Activated T-cell treated with anti-CD3 and anti-CD28 coated beads for 24 hours (primary cell): ENCODE data around the gene GRIP1.
"Not testable (repeated sequence)": the region's sequence is repeated elsewhere in the genome, so short reads cannot be mapped to it uniquely, and the experiment has no call there.

Source experiments
- DNase-seq: peaks from one replicate; pipeline ENCODE4 v3.0.0-alpha.2; 2020; ENCODE audit warnings: low read depth

GRIP1 gene

DNA sequence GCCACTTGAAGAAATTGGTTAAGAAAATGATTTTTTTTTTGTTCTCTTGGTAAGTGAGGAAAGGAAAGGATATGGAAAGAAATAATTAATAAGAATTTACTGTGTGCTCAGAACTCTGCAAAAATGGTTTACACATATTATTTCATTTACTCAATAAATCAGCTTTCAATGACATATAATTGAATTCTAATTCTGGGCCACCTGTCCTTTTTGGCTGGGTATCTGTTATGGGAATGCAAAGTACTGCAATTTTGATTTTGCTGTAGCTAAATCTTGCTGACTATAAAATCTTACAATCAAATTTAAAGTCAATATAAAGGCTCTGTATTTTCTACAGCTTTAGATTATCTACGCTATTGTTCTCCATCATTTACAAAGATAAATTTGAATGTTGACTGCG is 147.1 kb downstream of the GRIP1 start:
- no peak for DNase-seq

DNA sequence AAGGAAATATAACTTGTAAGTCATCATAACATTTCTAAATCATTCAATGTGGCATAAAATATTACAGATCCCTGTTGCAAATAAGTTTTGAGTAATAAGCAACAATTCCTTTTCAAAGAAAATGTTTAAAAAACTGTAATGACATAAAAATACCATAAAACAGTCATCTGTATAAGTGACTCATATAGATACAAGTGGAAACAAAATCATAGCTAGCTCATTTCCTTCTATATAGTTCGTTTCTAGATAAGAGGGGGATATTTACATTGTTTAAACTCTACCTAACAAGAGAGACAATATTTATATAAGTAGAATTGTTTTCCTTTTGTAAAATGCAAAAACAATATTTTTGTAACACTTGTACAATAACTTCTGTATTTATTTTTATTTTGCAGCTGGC is 148.9 kb downstream of the GRIP1 start:
- no peak for DNase-seq

GRCh38 chr12:66516561-66516960 is 162.3 kb downstream of the GRIP1 start:
- no peak for DNase-seq

DNA sequence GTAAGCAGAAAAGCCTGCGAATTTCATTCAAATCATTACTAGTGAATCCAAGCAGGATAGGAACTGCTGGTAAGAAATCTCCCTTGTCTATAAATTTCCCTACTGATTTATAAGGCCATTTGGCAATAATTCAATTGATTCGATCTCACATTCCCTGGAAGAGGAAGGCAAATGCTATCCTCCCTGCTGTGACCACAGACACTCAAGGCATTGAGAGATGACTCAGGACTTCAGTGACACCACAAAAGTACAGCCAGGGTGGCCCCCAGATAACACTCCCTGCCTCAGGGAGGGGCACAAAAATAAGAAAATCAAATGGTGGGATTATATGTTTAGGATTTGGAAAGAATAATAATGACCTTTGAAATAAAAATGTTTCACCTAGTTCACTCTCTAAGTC is 162.7 kb downstream of the GRIP1 start:
- DNase-seq, result no peak

- DNase-seq, result no peak
Measured at GRCh38 chr12:66514581-66514980, 164.3 kb downstream of the GRIP1 start.

DNA sequence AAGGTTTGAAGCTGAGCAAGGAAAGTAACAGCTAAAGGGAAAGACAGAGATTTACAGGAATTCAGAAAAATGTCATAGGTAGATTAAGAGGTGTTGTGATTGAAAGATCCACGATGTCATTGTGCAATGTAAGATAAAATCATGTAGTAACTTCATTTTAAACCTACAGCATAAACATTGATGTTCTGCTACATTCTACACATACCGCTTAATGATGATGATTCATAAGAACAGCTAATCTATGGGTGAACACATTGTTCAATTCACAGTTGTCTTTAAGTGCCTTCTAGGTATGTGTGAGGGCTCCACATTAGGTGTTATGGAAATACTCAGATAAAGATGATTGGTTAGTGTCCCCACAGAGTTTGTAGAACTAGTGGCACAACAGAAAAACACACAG is 170.9 kb downstream of the GRIP1 start:
- DNase-seq, result no peak

DNA sequence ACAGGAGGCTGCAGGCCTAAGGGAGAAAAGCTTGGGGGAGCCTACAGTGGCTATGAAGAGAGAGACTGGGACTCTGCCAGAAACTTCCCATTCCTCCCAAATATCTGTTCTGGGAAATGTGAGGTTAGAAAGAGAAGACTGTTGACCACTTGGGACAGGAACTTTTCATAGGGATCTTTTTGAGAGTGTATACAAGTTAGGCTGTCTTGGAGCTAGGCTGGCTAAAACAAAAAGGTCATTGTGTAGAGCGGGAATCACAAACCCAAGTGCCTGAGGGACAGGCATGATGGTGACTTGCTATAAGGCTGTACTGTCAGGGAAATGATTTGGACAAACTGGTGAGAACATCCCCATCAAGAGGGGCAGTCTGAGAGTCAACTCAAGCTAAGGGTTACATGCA is 175.1 kb downstream of the GRIP1 start:
- DNase-seq, result no peak

DNA sequence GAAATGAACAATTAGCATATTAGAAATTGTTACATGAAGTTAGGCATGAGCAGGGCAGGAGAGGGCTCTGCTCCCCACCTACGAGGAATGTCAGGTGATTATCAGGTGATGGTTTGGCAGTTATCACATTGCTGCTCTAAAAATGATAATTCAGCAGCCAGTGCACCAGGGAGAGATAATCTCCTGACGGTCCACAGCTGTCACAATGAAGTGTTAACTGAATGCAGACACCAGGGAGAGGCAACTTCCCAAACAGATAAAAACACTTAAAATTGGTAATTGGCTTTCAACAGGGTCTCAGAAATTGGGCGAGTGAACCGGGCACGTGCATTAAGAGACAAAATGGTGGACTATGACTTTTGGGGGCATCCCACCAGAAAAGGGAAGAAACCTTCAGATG is 176.0 kb downstream of the GRIP1 start:
- DNase-seq, result no peak

GRCh38 chr12:66500841-66501240 is 178.0 kb downstream of the GRIP1 start:
- no peak for DNase-seq

GRCh38 chr12:66500091-66500490 is 178.8 kb downstream of the GRIP1 start:
- DNase-seq, result no peak

- DNase-seq, result no peak
Measured at GRCh38 chr12:66499000-66499399, 179.9 kb downstream of the GRIP1 start.

- not testable (repeated sequence) for DNase-seq
Measured at GRCh38 chr12:66498059-66498458, 180.8 kb downstream of the GRIP1 start.

- DNase-seq, result no peak
Measured at GRCh38 chr12:66497008-66497897, 181.6 kb downstream of the GRIP1 start.

DNA sequence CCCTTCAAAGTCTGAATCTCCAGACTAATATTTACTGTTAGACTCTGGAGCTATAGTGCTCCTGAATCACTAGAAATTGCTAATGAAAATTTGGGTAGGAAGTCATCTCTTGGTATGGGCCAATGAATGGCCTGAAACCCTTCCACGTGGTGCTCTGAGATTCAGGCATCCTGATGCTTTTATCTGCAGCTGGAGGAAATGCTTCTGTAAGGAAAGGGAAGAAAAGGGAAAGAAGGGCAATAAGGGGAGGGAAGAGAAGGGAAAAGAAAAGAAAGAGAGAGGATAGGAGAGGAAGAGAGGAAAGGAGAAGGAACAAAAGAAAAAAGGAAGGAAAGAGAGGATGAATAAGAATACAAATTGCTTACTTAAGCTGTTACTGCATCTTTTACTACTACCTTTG is 182.3 kb downstream of the GRIP1 start:
- no peak for DNase-seq

DNA sequence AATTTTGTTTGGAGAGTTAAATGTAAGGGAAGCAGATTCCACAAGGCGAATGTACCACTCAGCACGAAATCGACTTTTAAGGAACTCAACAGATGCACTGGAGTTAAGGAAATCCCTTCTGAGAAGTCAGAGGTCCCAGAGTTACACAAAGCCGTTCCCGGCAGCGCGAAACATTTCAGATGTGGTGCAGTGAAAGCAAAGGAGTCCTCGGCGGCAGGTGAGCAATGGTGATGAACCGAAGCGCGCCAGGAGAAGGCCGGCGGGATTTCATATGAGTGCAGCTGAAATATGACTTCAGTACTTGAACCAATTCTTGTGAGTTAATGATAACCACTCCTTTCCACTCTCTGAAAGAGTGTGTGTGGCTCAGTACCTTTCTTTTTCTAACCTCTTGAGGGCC is 183.2 kb downstream of the GRIP1 start:
- DNase-seq, result no peak

GRCh38 chr12:66493819-66494218 is 185.1 kb downstream of the GRIP1 start:
- DNase-seq, result no peak

DNA sequence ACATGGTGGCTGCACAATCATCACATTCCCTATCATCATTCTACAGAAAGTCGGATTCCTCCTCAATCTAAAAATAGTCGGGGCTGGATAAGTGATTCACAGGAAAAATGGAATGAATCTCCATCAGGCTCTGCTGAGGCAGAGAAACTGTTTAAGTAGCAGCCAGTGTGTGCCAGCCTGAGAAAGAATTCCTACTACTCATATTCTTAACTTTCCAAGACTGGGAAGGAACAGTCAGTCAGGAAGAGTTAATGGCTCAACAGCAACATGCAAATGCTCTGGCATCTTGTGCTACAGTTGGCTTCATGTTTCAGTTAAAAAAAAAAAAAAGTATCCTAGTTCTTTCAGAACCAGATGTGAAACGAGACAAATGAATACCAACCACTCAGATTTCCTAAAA is 187.0 kb downstream of the GRIP1 start:
- DNase-seq, result no peak

- DNase-seq, result no peak
Measured at GRCh38 chr12:66482351-66483203, 196.3 kb downstream of the GRIP1 start.

- DNase-seq, result no peak
Measured at GRCh38 chr12:66467932-66468331, 210.9 kb downstream of the GRIP1 start.

DNA sequence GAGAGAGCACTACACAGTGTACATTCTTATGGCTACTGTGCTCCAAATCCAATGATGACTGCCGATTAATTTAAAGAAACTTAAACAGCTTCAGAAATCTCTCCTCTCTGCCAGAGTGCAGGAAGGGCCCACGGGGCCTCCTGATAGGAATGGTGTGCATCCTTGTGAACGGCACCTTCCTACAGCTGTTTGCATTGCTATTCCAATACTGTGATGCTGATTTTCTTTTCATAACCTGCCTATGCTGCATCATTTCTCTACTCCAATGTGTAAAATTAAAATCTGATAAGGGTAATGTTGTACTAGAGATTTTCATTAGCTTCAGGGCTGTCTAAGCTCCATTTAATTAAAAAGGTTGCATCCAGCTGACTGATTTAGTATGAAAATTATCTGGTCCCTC is 217.5 kb downstream of the GRIP1 start:
- DNase-seq, result no peak

DNA sequence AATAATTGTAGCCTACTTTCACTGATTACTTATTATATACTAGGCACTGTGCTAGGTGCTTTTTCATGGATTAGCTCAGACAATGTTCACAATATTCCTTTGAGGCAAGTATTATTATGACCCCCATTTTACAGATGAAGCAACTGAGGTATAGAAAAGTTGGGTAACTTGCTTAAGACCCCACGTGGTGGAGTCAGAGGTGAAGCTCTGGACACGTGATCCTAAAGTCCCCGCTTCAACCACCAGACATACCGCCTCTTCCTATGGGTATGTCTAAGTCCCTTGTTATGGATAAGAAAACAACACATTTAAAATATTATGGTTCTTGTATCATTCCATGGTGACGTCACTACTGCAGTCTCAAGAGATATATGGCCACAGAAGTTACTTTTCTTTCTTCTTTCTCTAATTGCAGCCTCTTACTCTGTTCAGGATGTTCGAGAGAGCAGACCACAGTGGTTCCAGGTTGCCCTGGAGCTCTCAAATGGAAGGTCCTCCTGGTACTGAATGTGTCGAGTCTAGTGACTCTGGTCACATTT is 218.9 kb downstream of the GRIP1 start:
- no peak for DNase-seq

DNA sequence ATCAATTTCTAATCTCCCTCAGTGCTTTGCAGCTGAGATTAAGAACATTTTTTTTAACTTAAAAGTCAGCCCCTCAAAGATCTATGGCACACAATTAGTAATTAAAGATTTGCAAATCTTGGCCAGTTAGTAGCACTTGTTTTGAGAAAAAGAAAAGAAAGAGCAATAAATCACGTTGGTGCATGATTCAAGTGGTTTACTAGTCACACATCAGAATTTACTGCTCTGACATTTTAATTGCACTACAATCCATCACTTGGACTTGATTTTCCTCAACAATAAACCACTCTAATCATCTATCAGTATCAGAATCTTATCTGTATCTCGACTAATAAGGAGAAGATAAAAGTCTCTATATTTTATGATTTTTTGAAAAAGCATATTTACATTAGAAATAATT is 222.3 kb downstream of the GRIP1 start:
- no peak for DNase-seq

- no peak for DNase-seq
Measured at GRCh38 chr12:66453844-66454243, 225.0 kb downstream of the GRIP1 start.
